Type B pancreatic cell (in vitro differentiated cells): ENCODE measurements around the gene HDAC11. TPM values are rescaled to one million over a fixed set of nuclear protein-coding genes. Genes with fewer than 3 reads are reported as not detected.

Source experiments
- DNase-seq: peaks from one replicate; pipeline ENCODE4 v3.0.0; 2021; ENCODE audit warnings: mixed read lengths; ENCODE audit not compliant: unreplicated experiment; ENCODE audit errors: extremely low spot score
- H3K27ac Mint-ChIP-seq: 2 replicates; pipeline ENCODE4 v1.8.0; 2021; ENCODE audit warnings: mild to moderate bottlenecking, mixed read lengths
- H3K27me3 Mint-ChIP-seq: 2 replicates; pipeline ENCODE4 v1.8.0; 2021; ENCODE audit warnings: mixed read lengths
- H3K36me3 Mint-ChIP-seq: 2 replicates; pipeline ENCODE4 v1.8.0; 2021; ENCODE audit warnings: mixed read lengths
- H3K4me1 Mint-ChIP-seq: one replicate; pipeline ENCODE4 v1.8.0; 2021; ENCODE audit warnings: mixed read lengths; ENCODE audit not compliant: unreplicated experiment
- H3K4me3 Mint-ChIP-seq: 2 replicates; pipeline ENCODE4 v1.8.0; 2021; ENCODE audit warnings: mild to moderate bottlenecking, mixed read lengths
- H3K9me3 Mint-ChIP-seq: 2 replicates; pipeline ENCODE4 v1.8.0; 2021; ENCODE audit warnings: mixed read lengths
- CTCF ChIP-seq: fragments of 200-600 bp; sonication (generic); conservative IDR thresholded peaks from 2 replicates; pipeline ENCODE4 v1.5.0; 2021; ENCODE audit warnings: antibody characterized with exemption, mild to moderate bottlenecking
- total RNA-seq: library from RNA; stranded (reverse); gene quantifications from 2 replicates; pipeline ENCODE4 v1.2.1, GENCODE V29; 2021; ENCODE audit warnings: low replicate concordance

Gene HDAC11
- total RNA-seq, 1 donor from 2014 or later, result 21.9 TPM

- H3K36me3 Mint-ChIP-seq, result no peaks in the 10 kb centered on the region
- H3K4me3 Mint-ChIP-seq, result no peak overlapping the region
- H3K9me3 Mint-ChIP-seq, result no peaks in the 10 kb centered on the region
- DNase-seq, result no peak
- no peak for TF ChIP-seq CTCF
- peaks cover 6% of the 10 kb centered on the region for H3K27me3 Mint-ChIP-seq
- H3K4me1 Mint-ChIP-seq, result peaks cover 16% of the 10 kb centered on the region
- H3K27ac Mint-ChIP-seq, result no peak overlapping the region
Measured at GRCh38 chr3:13465236-13465873, 14.8 kb upstream of the HDAC11 start.

GRCh38 chr3:13466781-13467180 is 13.3 kb upstream of the HDAC11 start:
- no peak for TF ChIP-seq CTCF
- Mint-ChIP-seq H3K27ac (no peak overlapping the region), H3K4me1 (peaks cover 16% of the 10 kb centered on the region), H3K27me3 (peaks cover 6% of the 10 kb centered on the region), H3K4me3 (no peak overlapping the region), H3K36me3 (no peaks in the 10 kb centered on the region), H3K9me3 (no peaks in the 10 kb centered on the region)
- no peak for DNase-seq

DNA sequence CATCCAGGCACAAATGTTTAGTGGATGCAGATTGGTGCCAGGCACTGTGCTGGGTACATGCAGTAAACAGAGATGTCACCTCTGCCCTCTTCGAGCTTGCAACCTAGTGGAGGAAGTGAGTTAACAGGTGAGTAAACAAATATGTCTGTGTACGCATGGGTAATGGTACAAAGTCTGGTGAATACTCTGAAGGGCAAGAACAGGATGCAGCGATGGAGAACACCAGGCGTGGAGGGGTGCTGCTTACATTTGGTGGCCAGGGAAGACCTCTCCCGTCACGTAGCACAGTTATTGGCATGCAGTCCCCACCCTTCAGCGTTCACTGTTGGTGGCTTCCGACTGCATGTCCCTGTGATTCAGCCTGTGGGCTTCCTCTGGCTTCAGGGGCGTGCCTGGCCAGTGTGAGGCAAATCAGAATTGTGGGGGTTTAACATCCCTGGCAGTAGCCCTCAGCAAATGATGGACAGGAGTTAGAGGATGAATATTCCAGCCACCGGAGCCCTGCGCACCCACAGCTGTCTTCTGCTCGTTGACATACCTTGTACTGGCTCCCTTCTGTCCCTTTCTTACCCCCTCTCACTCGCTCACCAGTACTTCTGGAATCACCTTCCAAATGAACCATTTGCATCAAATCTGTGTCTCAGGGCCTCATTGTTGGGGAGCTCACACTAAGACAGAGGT is 9.1 kb upstream of the HDAC11 start:
- no peak overlapping the region for H3K27ac Mint-ChIP-seq
- no peak for TF ChIP-seq CTCF
- no peak overlapping the region for H3K4me3 Mint-ChIP-seq
- no peaks in the 10 kb centered on the region for H3K27me3 Mint-ChIP-seq
- no peaks in the 10 kb centered on the region for H3K36me3 Mint-ChIP-seq
- H3K9me3 Mint-ChIP-seq, result no peaks in the 10 kb centered on the region
- H3K4me1 Mint-ChIP-seq, result peaks cover 19% of the 10 kb centered on the region
- no peak for DNase-seq

- Mint-ChIP-seq H3K4me3 (no peak overlapping the region), H3K9me3 (no peaks in the 10 kb centered on the region), H3K36me3 (no peaks in the 10 kb centered on the region), H3K27ac (no peak overlapping the region), H3K4me1 (peaks cover 20% of the 10 kb centered on the region), H3K27me3 (no peaks in the 10 kb centered on the region)
- DNase-seq, result no peak
- no peak for TF ChIP-seq CTCF
Measured at GRCh38 chr3:13472286-13472685, 7.8 kb upstream of the HDAC11 start.

GRCh38 chr3:13473020-13473419 is 7.1 kb upstream of the HDAC11 start:
- DNase-seq, result no peak
- H3K27me3 Mint-ChIP-seq, result no peaks in the 10 kb centered on the region
- no peak overlapping the region for H3K4me3 Mint-ChIP-seq
- H3K36me3 Mint-ChIP-seq, result no peaks in the 10 kb centered on the region
- H3K27ac Mint-ChIP-seq, result no peak overlapping the region
- H3K9me3 Mint-ChIP-seq, result no peaks in the 10 kb centered on the region
- no peak for TF ChIP-seq CTCF
- peaks cover 24% of the 10 kb centered on the region for H3K4me1 Mint-ChIP-seq
